Activated CD4-positive, alpha-beta memory T cell treated with anti-CD3 and anti-CD28 coated beads, Interleukin-2, amount 10 ng/mL, durations not matched to agents 7 days and 5 days (primary cell): Measurements from ENCODE around the gene PCDHB11. TPM values are rescaled to one million over a fixed set of nuclear protein-coding genes. Genes with fewer than 3 reads are reported as not detected.
A peak's percentile ranks its signal among the peaks of the same experiment; 100 is the strongest.
"Not testable (repeated sequence)": the region's sequence is repeated elsewhere in the genome, so short reads cannot be mapped to it uniquely, and the experiment has no call there.

Experiments
- CTCF ChIA-PET: fragments of 350-600 bp; sonication (Branson Sonifier 250); formaldehyde crosslinking; loops from one replicate; lab custom pipeline; 2021; ENCODE audit warnings: antibody characterized with exemption, inconsistent platforms; lab: Charles Lee
- POLR2A ChIA-PET: fragments of 350-600 bp; sonication (Branson Sonifier 250); formaldehyde crosslinking; loops from one replicate; lab custom pipeline; 2021; ENCODE audit warnings: antibody characterized with exemption; lab: Charles Lee
- DNase-seq: peaks from one replicate; pipeline ENCODE4 v3.0.0-alpha.2; 2020
- H3K27ac Mint-ChIP-seq: one replicate; pipeline ENCODE4 v1.8.0; 2021; ENCODE audit warnings: mild to moderate bottlenecking, mixed read lengths
- H3K27me3 Mint-ChIP-seq: one replicate; pipeline ENCODE4 v1.8.0; 2021; ENCODE audit warnings: mixed read lengths
- H3K36me3 Mint-ChIP-seq: one replicate; pipeline ENCODE4 v1.8.0; 2021; ENCODE audit warnings: low read depth, mixed read lengths
- H3K4me1 Mint-ChIP-seq: one replicate; pipeline ENCODE4 v1.8.0; 2021; ENCODE audit warnings: mixed read lengths
- H3K4me3 Mint-ChIP-seq: one replicate; pipeline ENCODE4 v1.8.0; 2021; ENCODE audit warnings: mild to moderate bottlenecking, mixed read lengths
- H3K9me3 Mint-ChIP-seq: one replicate; pipeline ENCODE4 v1.8.0; 2021; ENCODE audit warnings: mixed read lengths
- total RNA-seq, 2 experiments: library from RNA; stranded (reverse); gene quantifications; one replicate each; pipeline ENCODE4 v1.2.3, GENCODE V29; 2021

The PCDHB11 gene
- total RNA-seq, 2 experiments from 2014 or later: not detected

GRCh38 chr5:141175933-141176332, 23.5 kb upstream of the PCDHB11 start:
- Mint-ChIP-seq H3K4me1 (no peaks in the 10 kb centered on the region), H3K27ac (no peak overlapping the region), H3K4me3 (no peak overlapping the region), H3K27me3 (no peaks in the 10 kb centered on the region), H3K36me3 (no peaks in the 10 kb centered on the region), H3K9me3 (peaks cover 13% of the 10 kb centered on the region)
- DNase-seq: no peak
- ChIA-PET CTCF (no interaction called here), POLR2A (no interaction called here)

- CTCF ChIA-PET: interaction anchor here (0.5 to 0.8 kb wide), 2 partner anchors 14 to 70 kb away, joined by 3 to 4 read pairs; partner anchors contain the start of gene PCDHB10
- H3K4me3 Mint-ChIP-seq, DNase-seq, H3K27ac Mint-ChIP-seq, H3K36me3 Mint-ChIP-seq, POLR2A ChIA-PET, H3K4me1 Mint-ChIP-seq, H3K27me3 Mint-ChIP-seq: not testable (repeated sequence)
- H3K9me3 Mint-ChIP-seq: peaks cover 15% of the 10 kb centered on the region
Measured at GRCh38 chr5:141177577-141178191, 21.7 kb upstream of the PCDHB11 start, which contains the start of gene PCDHB8. Gene PCDHB8 (plus strand): TSS chr5:141177790. CDS start chr5:141178035, 245 bp downstream.

- CTCF ChIA-PET, DNase-seq, H3K4me1 Mint-ChIP-seq, H3K27me3 Mint-ChIP-seq, H3K27ac Mint-ChIP-seq, POLR2A ChIA-PET, H3K36me3 Mint-ChIP-seq, H3K4me3 Mint-ChIP-seq: not testable (repeated sequence)
- H3K9me3 Mint-ChIP-seq: peaks cover 13% of the 10 kb centered on the region
Measured at GRCh38 chr5:141179371-141179770, 20.1 kb upstream of the PCDHB11 start.

- peaks cover 14% of the 10 kb centered on the region for H3K9me3 Mint-ChIP-seq
- CTCF ChIA-PET, H3K4me1 Mint-ChIP-seq, DNase-seq, H3K4me3 Mint-ChIP-seq, H3K27me3 Mint-ChIP-seq, H3K36me3 Mint-ChIP-seq, H3K27ac Mint-ChIP-seq, POLR2A ChIA-PET: not testable (repeated sequence)
Measured at GRCh38 chr5:141179876-141180275, 19.6 kb upstream of the PCDHB11 start.

- no peak for DNase-seq
- Mint-ChIP-seq H3K9me3 (peaks cover 11% of the 10 kb centered on the region), H3K4me1 (no peaks in the 10 kb centered on the region), H3K36me3 (peaks cover 3% of the 10 kb centered on the region), H3K27ac (no peak overlapping the region), H3K27me3 (no peaks in the 10 kb centered on the region), H3K4me3 (no peak overlapping the region)
- CTCF ChIA-PET: no interaction called here
- POLR2A ChIA-PET: no interaction called here
Measured at GRCh38 chr5:141180313-141180712, 19.1 kb upstream of the PCDHB11 start.

GRCh38 chr5:141182248-141182647, 17.2 kb upstream of the PCDHB11 start, which contains the start of gene PCDHB16:
Gene PCDHB16 (plus strand): TSS chr5:141182387. CDS start chr5:141182560, 173 bp downstream.
- H3K27me3 Mint-ChIP-seq: no peaks in the 10 kb centered on the region
- CTCF ChIA-PET: interaction anchor here (1.3 kb wide), 1 partner anchor 32 kb away, joined by 3 read pairs; the partner anchor contains the start of gene PCDHB6

GRCh38 chr5:141184117-141184855, 15.1 kb upstream of the PCDHB11 start:
- H3K27me3 Mint-ChIP-seq, H3K27ac Mint-ChIP-seq, H3K4me1 Mint-ChIP-seq, POLR2A ChIA-PET, H3K4me3 Mint-ChIP-seq, H3K36me3 Mint-ChIP-seq, CTCF ChIA-PET, DNase-seq: not testable (repeated sequence)
- H3K9me3 Mint-ChIP-seq: peaks cover 16% of the 10 kb centered on the region

More at GRCh38 chr5:141182248-141182647, 17.2 kb upstream of the PCDHB11 start, which contains the start of gene PCDHB16:
- H3K9me3 Mint-ChIP-seq: peaks cover 13% of the 10 kb centered on the region
- peaks cover 3% of the 10 kb centered on the region for H3K36me3 Mint-ChIP-seq
- H3K4me1 Mint-ChIP-seq: peaks cover 2% of the 10 kb centered on the region
- H3K4me3 Mint-ChIP-seq: no peak within 1 kb of the TSS
- POLR2A ChIA-PET: no interaction called here
- no peak for DNase-seq
- no peak within 1 kb of the TSS for H3K27ac Mint-ChIP-seq

GRCh38 chr5:141186897-141187512, 12.4 kb upstream of the PCDHB11 start, which contains the start of gene PCDHB9:
Gene PCDHB9 (plus strand): TSS chr5:141187161. CDS start chr5:141187319, 158 bp downstream.
- ChIA-PET CTCF (interaction anchor here (1.7 kb wide), 1 partner anchor 10 kb away, joined by 4 read pairs; no protein-coding TSS in a partner anchor), POLR2A (no interaction called here)
- DNase-seq: peak; percentile 27
- peaks cover 18% of the 10 kb centered on the region for H3K9me3 Mint-ChIP-seq
- peaks cover 2% of the 10 kb centered on the region for H3K4me1 Mint-ChIP-seq
- peaks cover 8% of the 10 kb centered on the region for H3K27me3 Mint-ChIP-seq
- no peak within 1 kb of the TSS for H3K27ac Mint-ChIP-seq
- no peak within 1 kb of the TSS for H3K4me3 Mint-ChIP-seq
- H3K36me3 Mint-ChIP-seq: peaks cover 5% of the 10 kb centered on the region

GRCh38 chr5:141188682-141189081, 10.7 kb upstream of the PCDHB11 start:
- CTCF ChIA-PET, H3K4me1 Mint-ChIP-seq, H3K36me3 Mint-ChIP-seq, H3K27me3 Mint-ChIP-seq, POLR2A ChIA-PET, H3K27ac Mint-ChIP-seq, DNase-seq, H3K4me3 Mint-ChIP-seq: not testable (repeated sequence)
- H3K9me3 Mint-ChIP-seq: peaks cover 20% of the 10 kb centered on the region

- H3K27ac Mint-ChIP-seq, DNase-seq, H3K4me1 Mint-ChIP-seq, POLR2A ChIA-PET, H3K36me3 Mint-ChIP-seq, H3K4me3 Mint-ChIP-seq, CTCF ChIA-PET, H3K27me3 Mint-ChIP-seq: not testable (repeated sequence)
- peaks cover 20% of the 10 kb centered on the region for H3K9me3 Mint-ChIP-seq
Measured at GRCh38 chr5:141189131-141189530, 10.3 kb upstream of the PCDHB11 start.

GRCh38 chr5:141192110-141192725, 7.2 kb upstream of the PCDHB11 start, which contains the start of gene PCDHB10:
Gene PCDHB10 (plus strand): TSS chr5:141192353. CDS start chr5:141192553, 200 bp downstream.
- H3K36me3 Mint-ChIP-seq: peaks cover 3% of the 10 kb centered on the region
- peak; percentile 29 for DNase-seq
- no peak within 1 kb of the TSS for H3K4me3 Mint-ChIP-seq
- CTCF ChIA-PET: interaction anchor here (1.2 kb wide), 1 partner anchor 15 kb away, joined by 3 read pairs; the partner anchor contains the start of gene PCDHB8
- H3K27ac Mint-ChIP-seq: no peak within 1 kb of the TSS
- no peaks in the 10 kb centered on the region for H3K4me1 Mint-ChIP-seq
- H3K9me3 Mint-ChIP-seq: peaks cover 21% of the 10 kb centered on the region
- POLR2A ChIA-PET: no interaction called here
- H3K27me3 Mint-ChIP-seq: peaks cover 10% of the 10 kb centered on the region

GRCh38 chr5:141194332-141194731, 5.1 kb upstream of the PCDHB11 start:
- H3K9me3 Mint-ChIP-seq: peaks cover 18% of the 10 kb centered on the region
- H3K27ac Mint-ChIP-seq, DNase-seq, H3K4me1 Mint-ChIP-seq, POLR2A ChIA-PET, H3K4me3 Mint-ChIP-seq, CTCF ChIA-PET, H3K36me3 Mint-ChIP-seq, H3K27me3 Mint-ChIP-seq: not testable (repeated sequence)
